Loucy (cell line): Measurements from ENCODE around the gene HOXA9.

ENCODE experiments used
- H2AFZ ChIP-seq: fragments of 200-600 bp; sonication (generic); 2 replicates; pipeline ENCODE4 v1.6.0; 2016; ENCODE audit warnings: antibody characterized with exemption, mild to moderate bottlenecking, low read length, moderate library complexity
- H3F3A ChIP-seq: fragments of 200-600 bp; 2 replicates; pipeline ENCODE4 v1.6.0; 2016; ENCODE audit warnings: antibody characterized with exemption, low read depth, mild to moderate bottlenecking
- H3K27me3 ChIP-seq: fragments of 200-600 bp; sonication (generic); 2 replicates; pipeline ENCODE4 v1.6.1; 2014; ENCODE audit warnings: low read length, mild to moderate bottlenecking; ENCODE audit not compliant: insufficient read depth, poor library complexity, severe bottlenecking
- H3K36me3 ChIP-seq: fragments of 200-600 bp; sonication (generic); 2 replicates; pipeline ENCODE4 v1.6.1; 2016; ENCODE audit warnings: low read length; ENCODE audit not compliant: insufficient read depth
- H3K4me1 ChIP-seq: fragments of 200-600 bp; sonication (generic); 2 replicates; pipeline ENCODE4 v1.5.1; 2014; ENCODE audit warnings: low read length, mild to moderate bottlenecking; ENCODE audit not compliant: insufficient read depth, poor library complexity, severe bottlenecking
- H3K4me2 ChIP-seq: fragments of 200-600 bp; sonication (generic); 2 replicates; pipeline ENCODE4 v1.6.0; 2014; ENCODE audit warnings: antibody characterized with exemption, low read length, low read depth, mild to moderate bottlenecking; ENCODE audit not compliant: poor library complexity, severe bottlenecking
- H3K4me3 ChIP-seq: fragments of 200-600 bp; sonication (generic); 2 replicates; pipeline ENCODE4 v1.5.1; 2014; ENCODE audit warnings: low read length, mild to moderate bottlenecking, mixed read lengths; ENCODE audit not compliant: poor library complexity, severe bottlenecking
- H3K79me2 ChIP-seq: fragments of 200-600 bp; sonication (generic); 2 replicates; pipeline ENCODE4 v1.6.1; 2014; ENCODE audit warnings: low read length; ENCODE audit not compliant: insufficient read depth
- H3K9ac ChIP-seq: fragments of 200-600 bp; sonication (generic); 2 replicates; pipeline ENCODE4 v1.6.0; 2014; ENCODE audit warnings: mild to moderate bottlenecking, low read depth, low read length, moderate library complexity; ENCODE audit not compliant: poor library complexity, severe bottlenecking
- H3K9me2 ChIP-seq: fragments of 200-600 bp; sonication (generic); replicated peaks from 2 replicates; pipeline ENCODE4 v1.6.1; 2016; ENCODE audit warnings: low read depth, low read length, mixed read lengths
- H3K9me3 ChIP-seq: fragments of 200-600 bp; sonication (generic); 2 replicates; pipeline ENCODE4 v1.6.1; 2014; ENCODE audit warnings: mild to moderate bottlenecking, antibody characterized with exemption, low read length, low read depth; ENCODE audit not compliant: insufficient read depth
- H4K20me1 ChIP-seq: fragments of 200-600 bp; sonication (generic); 2 replicates; pipeline ENCODE4 v1.6.0; 2014; ENCODE audit warnings: antibody characterized with exemption, low read length, mild to moderate bottlenecking; ENCODE audit not compliant: insufficient read depth, poor library complexity, severe bottlenecking
- EZH2phosphoT487 ChIP-seq: fragments of 200-600 bp; IDR thresholded peaks from 2 replicates; pipeline ENCODE4 v1.6.1; 2018; ENCODE audit warnings: antibody characterized with exemption, mild to moderate bottlenecking, moderate library complexity, borderline replicate concordance
- TF ChIP-seq, protein P1 (sequence below): fragments of 200-600 bp; sonication (generic); conservative IDR thresholded peaks from 2 replicates; pipeline ENCODE4 v1.5.1; 2014; ENCODE audit warnings: mild to moderate bottlenecking, antibody characterized with exemption, low read length

The HOXA9 gene

DNA sequence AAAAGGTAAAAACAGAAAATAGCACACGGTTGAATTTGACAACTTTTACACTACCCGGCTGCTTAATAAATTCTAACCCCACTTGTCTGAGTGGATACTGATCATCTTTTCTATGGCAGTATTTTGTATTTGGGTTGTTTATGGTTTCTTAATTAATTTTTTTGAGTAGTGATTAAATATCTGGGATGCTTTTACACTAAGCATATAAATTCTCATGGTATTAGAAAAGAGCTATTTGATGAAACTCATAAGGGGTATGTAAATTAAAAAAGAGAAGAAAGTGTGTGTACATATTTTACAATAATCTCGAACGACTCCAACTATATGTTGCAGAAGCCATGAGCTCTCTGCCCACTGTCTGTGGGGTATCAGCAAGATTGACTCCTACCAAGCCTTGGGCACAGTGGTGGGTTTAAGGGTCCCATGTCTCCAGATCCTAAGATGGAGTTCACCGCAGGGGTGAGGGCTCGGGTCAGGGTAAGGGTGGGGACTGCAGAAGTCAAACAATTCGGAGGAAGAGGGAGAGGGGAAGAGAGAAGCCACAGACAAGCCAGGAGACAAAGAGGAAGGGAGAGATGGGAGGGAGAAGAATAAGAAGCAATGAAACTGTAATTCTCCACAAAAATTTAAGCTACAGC, 42.1 kb upstream of the HOXA9 start:
- Histone ChIP-seq H4K20me1 (no peaks in the 10 kb centered on the region), H2AFZ (no peak overlapping the region), H3K4me3 (no peak overlapping the region), H3K36me3 (no peaks in the 10 kb centered on the region), H3F3A (no peaks in the 10 kb centered on the region), H3K9me3 (no peaks in the 10 kb centered on the region), H3K4me2 (no peak overlapping the region), H3K9me2 (no peaks in the 10 kb centered on the region), H3K27me3 (no peaks in the 10 kb centered on the region), H3K9ac (no peak overlapping the region), H3K79me2 (peaks cover 7% of the 10 kb centered on the region), H3K4me1 (peaks cover under 1% of the 10 kb centered on the region)
- TF ChIP-seq EZH2phosphoT487 = no peak
- TF ChIP-seq, protein P1, sequence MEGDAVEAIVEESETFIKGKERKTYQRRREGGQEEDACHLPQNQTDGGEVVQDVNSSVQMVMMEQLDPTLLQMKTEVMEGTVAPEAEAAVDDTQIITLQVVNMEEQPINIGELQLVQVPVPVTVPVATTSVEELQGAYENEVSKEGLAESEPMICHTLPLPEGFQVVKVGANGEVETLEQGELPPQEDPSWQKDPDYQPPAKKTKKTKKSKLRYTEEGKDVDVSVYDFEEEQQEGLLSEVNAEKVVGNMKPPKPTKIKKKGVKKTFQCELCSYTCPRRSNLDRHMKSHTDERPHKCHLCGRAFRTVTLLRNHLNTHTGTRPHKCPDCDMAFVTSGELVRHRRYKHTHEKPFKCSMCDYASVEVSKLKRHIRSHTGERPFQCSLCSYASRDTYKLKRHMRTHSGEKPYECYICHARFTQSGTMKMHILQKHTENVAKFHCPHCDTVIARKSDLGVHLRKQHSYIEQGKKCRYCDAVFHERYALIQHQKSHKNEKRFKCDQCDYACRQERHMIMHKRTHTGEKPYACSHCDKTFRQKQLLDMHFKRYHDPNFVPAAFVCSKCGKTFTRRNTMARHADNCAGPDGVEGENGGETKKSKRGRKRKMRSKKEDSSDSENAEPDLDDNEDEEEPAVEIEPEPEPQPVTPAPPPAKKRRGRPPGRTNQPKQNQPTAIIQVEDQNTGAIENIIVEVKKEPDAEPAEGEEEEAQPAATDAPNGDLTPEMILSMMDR = no peak

DNA sequence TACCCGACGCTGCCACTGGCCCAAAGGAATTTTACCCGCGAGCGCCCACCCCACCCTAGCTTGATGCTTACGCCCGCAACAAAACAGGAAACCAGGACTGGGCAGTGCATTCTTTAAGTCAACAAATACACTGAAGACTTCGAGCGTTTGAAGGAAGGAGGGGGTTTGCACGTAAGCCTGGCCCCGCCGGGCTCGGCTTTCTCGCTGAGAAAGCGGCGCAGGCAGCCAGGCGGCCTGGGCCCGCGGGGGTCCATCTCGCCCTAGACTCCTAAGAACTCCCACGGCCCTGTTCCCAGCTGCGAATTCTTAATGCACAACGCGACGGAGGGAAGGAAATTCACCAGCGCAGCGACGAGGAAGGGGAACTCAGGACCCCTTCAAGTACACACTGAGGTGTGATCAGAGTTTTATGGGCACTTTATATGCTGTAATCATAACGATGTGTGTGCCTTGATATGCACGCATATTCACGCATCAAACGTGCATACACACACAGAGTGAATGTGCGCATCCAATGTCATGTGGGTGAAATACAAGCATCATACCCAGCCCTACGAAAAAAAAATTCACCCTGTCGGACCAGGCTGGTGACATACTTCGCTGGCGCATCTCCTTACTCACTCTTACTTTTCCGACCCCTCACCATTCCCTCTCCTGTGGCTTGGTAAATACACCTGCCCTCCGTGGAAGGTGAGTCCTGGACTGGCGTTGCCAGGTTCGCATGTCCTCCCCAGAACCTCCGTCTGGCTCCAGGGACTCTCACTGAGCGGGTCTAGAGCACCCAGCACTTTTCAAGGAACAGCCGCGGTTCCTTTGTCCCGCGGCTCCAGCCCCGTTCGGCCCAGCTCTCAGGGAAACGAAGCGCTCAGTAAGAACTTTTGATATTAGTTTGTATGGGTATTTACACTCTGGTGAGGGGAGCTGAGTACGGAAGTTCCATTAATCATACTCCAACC, 40.3 kb upstream of the HOXA9 start:
- Histone ChIP-seq H3K4me3 (no peak overlapping the region), H3K79me2 (peaks cover 25% of the 10 kb centered on the region), H3K9ac (no peak overlapping the region), H3K36me3 (no peaks in the 10 kb centered on the region), H3K27me3 (no peaks in the 10 kb centered on the region), H2AFZ (no peak overlapping the region), H3K4me1 (peaks cover 18% of the 10 kb centered on the region), H4K20me1 (no peaks in the 10 kb centered on the region), H3F3A (no peaks in the 10 kb centered on the region), H3K9me3 (no peaks in the 10 kb centered on the region), H3K9me2 (no peaks in the 10 kb centered on the region), H3K4me2 (no peak overlapping the region)
- TF ChIP-seq, protein P1 = no peak
- no peak for TF ChIP-seq EZH2phosphoT487

DNA sequence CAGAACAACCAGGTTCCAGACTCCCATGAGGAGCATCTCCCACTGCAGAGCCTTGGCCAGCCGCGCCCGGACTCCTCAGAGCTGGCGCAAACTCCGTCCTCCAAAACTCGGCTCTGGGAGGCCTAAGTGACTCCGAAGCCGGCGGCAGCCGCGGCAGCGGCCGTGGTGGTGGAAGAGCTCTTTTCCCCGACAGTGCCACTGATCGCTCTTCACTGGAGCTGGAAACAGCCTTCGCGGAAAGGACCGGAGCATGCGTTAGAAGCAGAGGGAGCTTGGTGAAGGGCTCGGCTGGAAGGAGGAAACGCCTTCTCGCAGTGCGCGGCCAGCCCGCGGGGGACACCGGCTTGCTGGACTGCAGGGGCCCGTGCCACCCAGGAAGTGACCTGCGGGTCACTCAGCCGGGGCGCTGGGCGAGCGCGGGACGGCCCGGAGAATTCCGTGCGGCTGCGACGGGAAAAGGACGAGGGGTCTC, 39.5 kb upstream of the HOXA9 start:
- H3K4me3 ChIP-seq = no peak overlapping the region
- no peak overlapping the region for H2AFZ ChIP-seq
- no peaks in the 10 kb centered on the region for H3K9me3 ChIP-seq
- H3K27me3 ChIP-seq = no peaks in the 10 kb centered on the region
- H3K4me1 ChIP-seq = peaks cover 18% of the 10 kb centered on the region
- TF ChIP-seq, protein P1 = no peak
- no peak for TF ChIP-seq EZH2phosphoT487
- no peak overlapping the region for H3K9ac ChIP-seq
- H4K20me1 ChIP-seq = no peaks in the 10 kb centered on the region
- no peak overlapping the region for H3K4me2 ChIP-seq
- no peaks in the 10 kb centered on the region for H3K9me2 ChIP-seq
- H3K36me3 ChIP-seq = no peaks in the 10 kb centered on the region
- peaks cover 31% of the 10 kb centered on the region for H3K79me2 ChIP-seq
- H3F3A ChIP-seq = no peaks in the 10 kb centered on the region
